Measurements from ENCODE around the gene ASPHD1.

Gene ASPHD1

GRCh38 chr16:29912087-29912486, 11.8 kb downstream of the ASPHD1 start:
- Histone ChIP-seq H2AFZ (no peak overlapping the region), H3K79me2 (no peaks in the 10 kb centered on the region), H3K4me1 (peaks cover 4% of the 10 kb centered on the region), H3K4me3 (ENCODE audit: low read depth, low read length) (no peak overlapping the region), H3K27me3 (ENCODE audit: control insufficient read depth, insufficient read depth, low read length) (no peaks in the 10 kb centered on the region), H3K4me2 (ENCODE audit: low read length) (no peak overlapping the region), H3K27ac (no peak overlapping the region), H3K36me3 (ENCODE audit: control insufficient read depth, insufficient read depth, low read length) (no peaks in the 10 kb centered on the region), H3K9me3 (ENCODE audit: control insufficient read depth, low read length) (no peaks in the 10 kb centered on the region), H3K9ac (no peak overlapping the region)
- TF ChIP-seq, protein P1, sequence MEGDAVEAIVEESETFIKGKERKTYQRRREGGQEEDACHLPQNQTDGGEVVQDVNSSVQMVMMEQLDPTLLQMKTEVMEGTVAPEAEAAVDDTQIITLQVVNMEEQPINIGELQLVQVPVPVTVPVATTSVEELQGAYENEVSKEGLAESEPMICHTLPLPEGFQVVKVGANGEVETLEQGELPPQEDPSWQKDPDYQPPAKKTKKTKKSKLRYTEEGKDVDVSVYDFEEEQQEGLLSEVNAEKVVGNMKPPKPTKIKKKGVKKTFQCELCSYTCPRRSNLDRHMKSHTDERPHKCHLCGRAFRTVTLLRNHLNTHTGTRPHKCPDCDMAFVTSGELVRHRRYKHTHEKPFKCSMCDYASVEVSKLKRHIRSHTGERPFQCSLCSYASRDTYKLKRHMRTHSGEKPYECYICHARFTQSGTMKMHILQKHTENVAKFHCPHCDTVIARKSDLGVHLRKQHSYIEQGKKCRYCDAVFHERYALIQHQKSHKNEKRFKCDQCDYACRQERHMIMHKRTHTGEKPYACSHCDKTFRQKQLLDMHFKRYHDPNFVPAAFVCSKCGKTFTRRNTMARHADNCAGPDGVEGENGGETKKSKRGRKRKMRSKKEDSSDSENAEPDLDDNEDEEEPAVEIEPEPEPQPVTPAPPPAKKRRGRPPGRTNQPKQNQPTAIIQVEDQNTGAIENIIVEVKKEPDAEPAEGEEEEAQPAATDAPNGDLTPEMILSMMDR (IDR thresholded peaks at IDR 0.05): no peak

DNA sequence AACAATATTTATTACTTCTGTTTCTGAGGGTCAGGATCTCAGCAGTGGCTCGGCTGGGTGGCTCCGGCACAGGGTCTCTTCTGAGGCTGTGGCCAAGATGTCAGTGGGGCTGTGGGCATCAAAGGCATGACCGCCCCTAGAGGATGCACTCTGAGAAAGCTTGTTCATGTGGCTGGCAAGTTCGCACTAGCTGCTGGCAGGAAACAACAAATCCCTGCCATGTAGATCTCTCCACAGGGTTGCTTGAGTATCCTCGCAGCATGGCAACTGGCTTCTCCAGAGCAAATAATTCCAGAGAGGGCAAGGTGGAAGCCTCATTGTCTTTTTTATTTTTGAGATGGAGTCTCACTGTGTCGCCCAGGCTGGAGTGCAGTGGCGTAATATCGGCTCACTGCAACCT, 13.2 kb downstream of the ASPHD1 start:
- H2AFZ ChIP-seq: no peak overlapping the region
- no peaks in the 10 kb centered on the region for H3K36me3 ChIP-seq (ENCODE audit: control insufficient read depth, insufficient read depth, low read length)
- no peaks in the 10 kb centered on the region for H3K79me2 ChIP-seq
- H3K27me3 ChIP-seq (ENCODE audit: control insufficient read depth, insufficient read depth, low read length): no peaks in the 10 kb centered on the region
- no peak overlapping the region for H3K4me2 ChIP-seq (ENCODE audit: low read length)
- no peak overlapping the region for H3K27ac ChIP-seq
- no peak overlapping the region for H3K9ac ChIP-seq
- H3K9me3 ChIP-seq (ENCODE audit: control insufficient read depth, low read length): no peaks in the 10 kb centered on the region
- peaks cover 4% of the 10 kb centered on the region for H3K4me1 ChIP-seq
- TF ChIP-seq, protein P1 (IDR thresholded peaks at IDR 0.05): no peak
- no peak overlapping the region for H3K4me3 ChIP-seq (ENCODE audit: low read depth, low read length)

DNA sequence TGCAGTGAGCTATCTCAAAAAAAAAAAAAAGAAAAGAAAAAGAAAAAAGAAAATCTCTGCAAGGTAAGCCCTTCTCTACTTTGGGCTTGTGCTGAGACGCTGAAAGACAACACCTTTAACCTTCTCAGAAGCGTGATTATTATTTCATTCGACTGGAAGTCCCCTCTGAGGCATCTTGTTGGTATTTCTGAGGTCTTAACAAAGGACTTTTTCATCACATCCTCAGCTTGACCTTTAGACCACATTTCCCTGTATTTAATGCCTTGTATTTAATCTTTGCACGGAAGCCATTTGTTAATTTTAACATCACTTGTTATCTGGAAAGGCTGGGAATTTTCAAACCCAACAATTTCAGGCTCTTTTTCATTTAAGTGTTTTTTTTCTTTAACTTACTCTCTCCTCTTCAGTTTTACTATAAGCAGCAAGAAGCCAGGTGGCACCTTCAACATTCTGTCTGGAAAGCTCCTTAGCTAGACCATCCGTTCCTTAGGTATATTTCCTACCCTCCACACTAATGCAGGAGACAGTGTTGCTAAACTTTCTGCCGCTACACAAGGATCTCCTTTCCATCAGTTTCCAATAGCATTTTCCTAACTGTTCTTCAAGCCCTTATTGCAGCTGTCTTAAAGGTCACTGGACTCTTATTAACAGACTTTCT, 15.4 kb downstream of the ASPHD1 start:
- TF ChIP-seq, protein P1 (IDR thresholded peaks at IDR 0.05): no peak
- H3K27ac ChIP-seq: no peak overlapping the region

GRCh38 chr16:29916979-29917378, 16.7 kb downstream of the ASPHD1 start:
- Histone ChIP-seq H3K4me1 (peaks cover 3% of the 10 kb centered on the region), H3K4me3 (ENCODE audit: low read depth, low read length) (no peak overlapping the region), H3K9ac (no peak overlapping the region), H3K79me2 (no peaks in the 10 kb centered on the region), H3K9me3 (ENCODE audit: control insufficient read depth, low read length) (no peaks in the 10 kb centered on the region), H3K27ac (no peak overlapping the region), H3K27me3 (ENCODE audit: control insufficient read depth, insufficient read depth, low read length) (no peaks in the 10 kb centered on the region), H3K4me2 (ENCODE audit: low read length) (no peak overlapping the region), H2AFZ (no peak overlapping the region), H3K36me3 (ENCODE audit: control insufficient read depth, insufficient read depth, low read length) (no peaks in the 10 kb centered on the region)
- TF ChIP-seq, protein P1 (IDR thresholded peaks at IDR 0.05): no peak

More for the DNA sequence above, 15.4 kb downstream of the ASPHD1 start:
- no peaks in the 10 kb centered on the region for H3K27me3 ChIP-seq (ENCODE audit: control insufficient read depth, insufficient read depth, low read length)
- H3K79me2 ChIP-seq: no peaks in the 10 kb centered on the region
- no peak overlapping the region for H3K9ac ChIP-seq
- no peak overlapping the region for H3K4me2 ChIP-seq (ENCODE audit: low read length)
- H3K4me1 ChIP-seq: peaks cover 4% of the 10 kb centered on the region
- H3K9me3 ChIP-seq (ENCODE audit: control insufficient read depth, low read length): no peaks in the 10 kb centered on the region
- no peaks in the 10 kb centered on the region for H3K36me3 ChIP-seq (ENCODE audit: control insufficient read depth, insufficient read depth, low read length)
- H2AFZ ChIP-seq: no peak overlapping the region
- no peak overlapping the region for H3K4me3 ChIP-seq (ENCODE audit: low read depth, low read length)

All from parathyroid adenoma (tissue), 2 donors.